ENCODE measurements around the gene HOXA13. TPM values are rescaled to one million over a fixed set of nuclear protein-coding genes. Genes with fewer than 3 reads are reported as not detected.

HOXA13 gene
- total RNA-seq, 4 donors from 2014 or later, result 0.82 to 2.4 (median 1.7) TPM

- Histone ChIP-seq H3K27ac (peak overlapping the region; percentile 90 to 99 (median 95)), H3K36me3 (no peaks in the 10 kb centered on the region), H3K4me1 (peaks cover 12 to 43% of the 10 kb centered on the region in 2 donors), H3K27me3 (no peaks in the 10 kb centered on the region), H3K9me3 (no peaks in the 10 kb centered on the region), H3K4me3 (peak overlapping the region; percentile 62 to 88 (median 77))
- DNase-seq, result peak in 1 of 2 donors; percentile 54
- intact Hi-C loops (cut with DNase I; ENCODE audit: low total_unique reads), result loop anchor here (1.0 to 10.0 kb wide), 6 partner anchors 8 to 1400 kb away; partner anchors contain the start of genes CBX3, HNRNPA2B1, HOXA4 and HOXA7
- peak; percentile 5 to 13 for ATAC-seq
- in situ Hi-C loops (cut with MboI; ENCODE audit: low sequenced_read_pairs in 4 of 4), result loop anchor here in 2 of 4 donors (5.0 to 25.0 kb wide), 3 partner anchors 952 to 1307 kb away; partner anchors contain the start of genes CBX3 (in 1 of the 2) and HNRNPA2B1 (in 1 of the 2)
- TF ChIP-seq POLR2A (IDR thresholded peaks at IDR 0.05) (no peak), CTCF (IDR thresholded peaks at IDR 0.05 in 4 of 5, conservative IDR thresholded peaks at IDR 0.05 in 1 of 5) (peak in 2 of 5 experiments; percentile 16 to 43)
Observed at GRCh38 chr7:27164367-27165088, 35.4 kb downstream of the HOXA13 start.

- no peak for DNase-seq
- no peaks in the 10 kb centered on the region for H3K36me3 ChIP-seq
- intact Hi-C loops (cut with DNase I; ENCODE audit: low total_unique reads) (loop anchor here (2.0 to 10.0 kb wide), 3 partner anchors 963 to 1399 kb away; partner anchors contain the start of genes CBX3 and HNRNPA2B1), in situ Hi-C loops (cut with MboI; ENCODE audit: low sequenced_read_pairs in 4 of 4) (loop anchor here in 1 of 4 donors (10.0 to 25.0 kb wide), 2 partner anchors 952 to 1299 kb away; partner anchors contain the start of genes CBX3 and HNRNPA2B1)
- TF ChIP-seq POLR2A (IDR thresholded peaks at IDR 0.05) (no peak), CTCF (IDR thresholded peaks at IDR 0.05 in 4 of 5, conservative IDR thresholded peaks at IDR 0.05 in 1 of 5) (no peak)
- H3K4me1 ChIP-seq, result peaks cover 12 to 43% of the 10 kb centered on the region in 2 donors
- H3K4me3 ChIP-seq, result peak overlapping the region; percentile 62 to 88 (median 77)
- no peak for ATAC-seq
- no peaks in the 10 kb centered on the region for H3K9me3 ChIP-seq
- no peaks in the 10 kb centered on the region for H3K27me3 ChIP-seq
- peak overlapping the region; percentile 90 to 99 (median 95) for H3K27ac ChIP-seq
Observed at GRCh38 chr7:27164045-27164366, 35.9 kb downstream of the HOXA13 start.

GRCh38 chr7:27163288-27164044 is 36.4 kb downstream of the HOXA13 start:
- Histone ChIP-seq H3K9me3 (no peaks in the 10 kb centered on the region), H3K4me1 (peaks cover 12 to 43% of the 10 kb centered on the region in 2 donors), H3K27ac (peak overlapping the region; percentile 90 to 99 (median 95)), H3K4me3 (peak overlapping the region; percentile 62 to 88 (median 77)), H3K36me3 (no peaks in the 10 kb centered on the region), H3K27me3 (no peaks in the 10 kb centered on the region)
- no peak for TF ChIP-seq POLR2A (IDR thresholded peaks at IDR 0.05)
- TF ChIP-seq CTCF (IDR thresholded peaks at IDR 0.05 in 4 of 5, conservative IDR thresholded peaks at IDR 0.05 in 1 of 5), result no peak
- in situ Hi-C loops (cut with MboI; ENCODE audit: low sequenced_read_pairs in 4 of 4) (loop anchor here in 1 of 4 donors (10.0 to 25.0 kb wide), 2 partner anchors 951 to 1299 kb away; partner anchors contain the start of genes CBX3 and HNRNPA2B1), intact Hi-C loops (cut with DNase I; ENCODE audit: low total_unique reads) (loop anchor here (2.0 to 10.0 kb wide), 3 partner anchors 963 to 1399 kb away; partner anchors contain the start of genes CBX3 and HNRNPA2B1)
- no peak for ATAC-seq
- DNase-seq, result peak in 1 of 2 donors; percentile 12

- DNase-seq, result no peak
Observed at GRCh38 chr7:27162561-27163287, 37.2 kb downstream of the HOXA13 start.

More at GRCh38 chr7:27162561-27163287, 37.2 kb downstream of the HOXA13 start:
- Histone ChIP-seq H3K27me3 (no peaks in the 10 kb centered on the region), H3K4me1 (peaks cover 12 to 37% of the 10 kb centered on the region in 2 donors), H3K27ac (peak overlapping the region in 2 of 4 donors; percentile 2 to 98), H3K9me3 (no peaks in the 10 kb centered on the region), H3K4me3 (peak overlapping the region in 3 of 4 donors; percentile 70 to 88 (median 84)), H3K36me3 (no peaks in the 10 kb centered on the region)
- ATAC-seq, result no peak
- TF ChIP-seq POLR2A (IDR thresholded peaks at IDR 0.05) (no peak), CTCF (IDR thresholded peaks at IDR 0.05 in 4 of 5, conservative IDR thresholded peaks at IDR 0.05 in 1 of 5) (no peak)
- intact Hi-C loops (cut with DNase I; ENCODE audit: low total_unique reads), result loop anchor here (5.0 to 10.0 kb wide), 2 partner anchors 1210 to 1398 kb away; no protein-coding TSS in a partner anchor
- in situ Hi-C loops (cut with MboI; ENCODE audit: low sequenced_read_pairs in 4 of 4), result loop anchor here in 1 of 4 donors (10.0 to 25.0 kb wide), 2 partner anchors 950 to 1298 kb away; partner anchors contain the start of genes CBX3 and HNRNPA2B1
